MCF 10A (cell line): ENCODE data around the gene POLE. TPM values are rescaled to one million over a fixed set of nuclear protein-coding genes. Genes with fewer than 3 reads are reported as not detected.

Experiments used
- BruUV-seq: library from RNA; stranded (reverse); fragments of 400-500 nt; replicated peaks from 2 replicates; lab custom pipeline; 2021; lab: Mats Ljungman, UMichigan
- CTCF ChIA-PET: fragments of 300-600 bp; sonication (Branson Sonifier 250); formaldehyde crosslinking; extraction: SDS; loops from one replicate; lab custom pipeline; 2021; ENCODE audit warnings: antibody characterized with exemption, inconsistent platforms; lab: Yijun Ruan, JAX
- POLR2A ChIA-PET: fragments of 300-600, 350-650 bp; sonication (Branson Sonifier 250); formaldehyde crosslinking; extraction: SDS; loops from one replicate; lab custom pipeline; 2020; ENCODE audit warnings: antibody characterized with exemption, inconsistent platforms; lab: Yijun Ruan, JAX
- DNase-seq: peaks from one replicate; pipeline ENCODE4 v3.0.0-alpha.2; 2018; ENCODE audit not compliant: unreplicated experiment
- H3K27ac Mint-ChIP-seq: one replicate; pipeline ENCODE4 v1.8.0; 2022; ENCODE audit warnings: mild to moderate bottlenecking, low read depth, mixed read lengths; ENCODE audit not compliant: unreplicated experiment
- H3K27me3 Mint-ChIP-seq: one replicate; pipeline ENCODE4 v1.8.0; 2022; ENCODE audit warnings: mixed read lengths; ENCODE audit not compliant: insufficient read depth, unreplicated experiment
- H3K36me3 Mint-ChIP-seq: one replicate; pipeline ENCODE4 v1.8.0; 2022; ENCODE audit warnings: mild to moderate bottlenecking, moderate library complexity, mixed read lengths; ENCODE audit not compliant: insufficient read depth, unreplicated experiment
- H3K4me1 Mint-ChIP-seq: one replicate; pipeline ENCODE4 v1.8.0; 2022; ENCODE audit warnings: mixed read lengths; ENCODE audit not compliant: insufficient read depth, unreplicated experiment
- H3K4me3 Mint-ChIP-seq: one replicate; pipeline ENCODE4 v1.8.0; 2022; ENCODE audit warnings: mild to moderate bottlenecking, moderate library complexity, mixed read lengths; ENCODE audit not compliant: unreplicated experiment
- H3K9me3 Mint-ChIP-seq: one replicate; pipeline ENCODE4 v1.8.0; 2022; ENCODE audit warnings: mixed read lengths; ENCODE audit not compliant: unreplicated experiment
- CTCF ChIP-seq: fragments of 200-600 bp; IDR thresholded peaks from one replicate; pipeline ENCODE4 v1.8.0; 2022; ENCODE audit warnings: antibody characterized with exemption, mild to moderate bottlenecking; ENCODE audit not compliant: unreplicated experiment
- intact Hi-C: fragments of 100-400 bp; cut with micrococcal nuclease; formaldehyde crosslinking; loops from 2 replicates; pipeline ENCODE4 v1.14.1; 2022
- total RNA-seq: library from RNA; stranded (reverse); gene quantifications from 2 replicates; pipeline ENCODE4 v1.2.3, GENCODE V29; 2022

POLE gene
- total RNA-seq, 1 experiment from 2014 or later, result 36.3 TPM

GRCh38 chr12:132593071-132593470 is 94.1 kb downstream of the POLE start:
- Mint-ChIP-seq H3K27ac (no peak overlapping the region), H3K36me3 (peaks cover 5% of the 10 kb centered on the region), H3K4me3 (no peak overlapping the region), H3K27me3 (peaks cover 23% of the 10 kb centered on the region), H3K9me3 (no peaks in the 10 kb centered on the region), H3K4me1 (peaks cover 8% of the 10 kb centered on the region)
- BruUV-seq, result no TSS peak
- POLR2A ChIA-PET, result no interaction called here
- intact Hi-C loops, result no loop called here
- DNase-seq, result no peak
- CTCF ChIA-PET, result interaction anchor here (1.0 kb wide), 1 partner anchor 11 kb away, joined by 3 read pairs; no protein-coding TSS in a partner anchor
- TF ChIP-seq CTCF, result no peak

GRCh38 chr12:132592282-132592970 is 94.7 kb downstream of the POLE start:
- H3K36me3 Mint-ChIP-seq, result peaks cover 5% of the 10 kb centered on the region
- POLR2A ChIA-PET, result no interaction called here
- BruUV-seq, result no TSS peak
- peaks cover 8% of the 10 kb centered on the region for H3K4me1 Mint-ChIP-seq
- H3K27me3 Mint-ChIP-seq, result peaks cover 16% of the 10 kb centered on the region
- no peak overlapping the region for H3K4me3 Mint-ChIP-seq
- intact Hi-C loops, result no loop called here
- no peak for DNase-seq
- CTCF ChIA-PET, result interaction anchor here (1.0 kb wide), 1 partner anchor 11 kb away, joined by 3 read pairs; no protein-coding TSS in a partner anchor
- no peak overlapping the region for H3K27ac Mint-ChIP-seq
- no peaks in the 10 kb centered on the region for H3K9me3 Mint-ChIP-seq
- TF ChIP-seq CTCF, result no peak

DNA sequence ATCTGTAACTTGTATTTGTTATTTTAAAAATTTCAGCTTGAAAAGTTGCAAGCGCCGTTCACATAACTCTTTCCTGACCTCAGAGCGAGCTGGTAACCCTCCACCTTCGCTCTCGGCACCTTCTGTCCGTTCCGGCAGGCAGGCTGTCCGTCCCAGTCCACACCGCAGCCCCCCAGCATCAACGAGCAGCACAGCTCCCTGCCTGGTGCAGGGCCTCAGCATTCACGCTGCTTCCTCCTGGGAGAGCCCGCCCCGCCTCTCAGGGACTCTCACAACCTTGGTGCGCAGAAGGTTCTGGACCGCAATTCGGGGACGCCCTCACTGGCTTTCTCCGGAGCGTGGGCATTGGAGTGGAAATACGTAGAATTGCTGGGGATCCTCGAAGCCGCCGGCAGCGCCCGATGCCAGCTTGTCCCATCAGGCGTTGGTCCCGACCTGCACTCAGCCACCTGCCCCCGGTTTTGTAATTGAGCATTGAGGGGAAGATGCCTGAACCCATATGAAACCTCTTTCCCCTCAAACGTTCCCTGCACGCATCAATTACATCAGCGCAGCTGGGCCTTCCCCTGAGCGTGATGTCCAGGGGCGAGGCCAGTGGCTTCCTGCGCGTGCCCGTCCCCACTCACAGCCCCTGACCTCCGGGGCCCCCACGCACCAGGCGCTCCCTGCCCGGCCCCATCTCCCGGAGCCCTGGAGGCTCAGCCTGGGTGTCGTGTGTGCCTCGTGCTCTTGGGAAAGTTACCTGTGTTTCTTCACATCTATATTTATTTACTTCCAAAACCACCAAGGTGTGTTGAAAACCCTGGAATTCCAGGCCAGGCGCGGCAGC is 95.8 kb downstream of the POLE start:
- CTCF ChIA-PET, result interaction anchor here (0.6 kb wide), 1 partner anchor 20 kb away, joined by 5 read pairs; no protein-coding TSS in a partner anchor
- intact Hi-C loops, result no loop called here
- H3K27me3 Mint-ChIP-seq, result peaks cover 5% of the 10 kb centered on the region
- H3K27ac Mint-ChIP-seq, result no peak overlapping the region
- POLR2A ChIA-PET, result interaction anchor here (0.6 kb wide), 1 partner anchor 145 kb away, joined by 4 read pairs; no protein-coding TSS in a partner anchor
- no peak overlapping the region for H3K4me3 Mint-ChIP-seq
- peaks cover 8% of the 10 kb centered on the region for H3K4me1 Mint-ChIP-seq
- no peak for TF ChIP-seq CTCF
- no peaks in the 10 kb centered on the region for H3K9me3 Mint-ChIP-seq
- peaks cover 5% of the 10 kb centered on the region for H3K36me3 Mint-ChIP-seq
- no peak for DNase-seq
- no TSS peak for BruUV-seq
